NCI-H2029 treated with DMSO at 0.1 percent for 48 hours (cell line): ENCODE measurements around the gene BMPR2.
"Not testable (repeated sequence)": the region's sequence is repeated elsewhere in the genome, so short reads cannot be mapped to it uniquely, and the experiment has no call there.

Experiments used
- DNase-seq: peaks from one replicate; lab custom pipeline; 2025; lab: John Stamatoyannopoulos, UW

Gene BMPR2

GRCh38 chr2:202535290-202535689 lies 159.2 kb downstream of the BMPR2 start:
- not testable (repeated sequence) for DNase-seq

DNA sequence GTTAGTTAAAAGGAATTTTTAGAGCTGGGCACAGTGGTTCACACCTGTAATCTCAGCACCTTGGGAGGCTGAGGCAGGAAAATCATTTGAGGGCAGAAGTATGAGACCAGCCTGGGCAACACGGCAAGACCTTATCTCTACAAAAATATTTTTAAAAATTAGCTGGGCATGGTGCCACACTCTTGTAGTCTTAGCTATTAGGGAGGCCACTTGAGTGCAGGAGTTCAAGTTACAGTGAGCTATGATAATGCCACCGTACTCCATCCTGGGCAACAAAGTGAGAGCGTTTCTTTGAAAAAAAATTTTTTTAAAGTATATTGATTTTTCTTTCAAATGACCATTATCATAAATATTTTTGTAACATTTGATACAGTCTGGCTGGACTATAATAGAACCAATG lies 165.0 kb downstream of the BMPR2 start:
- peak; percentile 30 for DNase-seq

DNA sequence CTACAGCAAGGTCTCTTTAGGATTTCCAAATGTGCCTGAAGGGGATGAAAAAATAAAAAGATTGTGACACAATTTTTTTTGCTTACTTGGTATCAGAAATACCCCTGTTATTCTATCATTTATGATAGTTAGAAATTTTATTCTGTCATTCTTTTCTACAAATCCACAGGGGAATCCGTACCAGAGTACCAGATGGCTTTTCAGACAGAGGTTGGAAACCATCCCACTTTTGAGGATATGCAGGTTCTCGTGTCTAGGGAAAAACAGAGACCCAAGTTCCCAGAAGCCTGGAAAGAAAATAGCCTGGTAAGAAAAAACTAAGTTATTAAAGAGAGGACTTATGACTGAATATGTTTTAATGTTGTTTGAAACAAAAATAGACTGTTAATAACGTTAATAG lies 166.0 kb downstream of the BMPR2 start:
- DNase-seq, result no peak

DNA sequence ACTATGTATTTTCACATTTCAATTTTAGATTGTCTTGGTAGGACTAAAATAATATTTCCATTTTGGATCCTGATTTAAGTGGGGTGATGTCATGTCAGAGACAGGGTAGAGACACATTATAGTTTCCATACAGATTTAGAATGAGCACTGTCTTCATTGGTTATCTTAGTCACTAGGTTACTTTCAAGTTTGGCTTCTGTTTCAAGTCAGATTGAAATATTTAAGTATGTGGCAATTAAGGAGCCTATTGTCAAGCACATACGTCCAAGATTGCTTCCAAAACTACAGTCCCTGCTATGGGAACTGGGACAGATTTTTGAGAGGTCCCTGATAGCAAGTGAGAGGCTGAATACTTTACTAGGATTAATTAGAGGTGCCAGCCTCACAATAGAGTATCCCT lies 169.4 kb downstream of the BMPR2 start:
- DNase-seq, result no peak

DNA sequence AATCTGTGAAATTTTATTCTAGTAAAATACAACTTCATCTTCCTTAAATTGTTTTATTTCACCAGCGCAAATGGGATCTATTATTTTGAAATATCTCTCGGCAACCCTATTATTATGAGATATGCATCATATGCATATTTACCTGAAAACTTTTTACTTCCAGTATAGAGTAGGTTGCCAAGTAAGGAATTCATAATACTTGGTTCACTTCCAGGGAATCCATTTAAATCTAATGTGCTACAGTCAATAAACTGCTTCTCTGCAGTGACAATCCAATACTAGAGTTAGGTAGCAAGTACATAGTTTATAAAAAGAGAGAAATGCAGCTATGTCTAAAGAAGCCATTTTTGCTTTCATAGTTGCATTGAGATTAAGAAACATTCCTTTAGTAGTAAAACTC lies 169.8 kb downstream of the BMPR2 start:
- no peak for DNase-seq

- DNase-seq, result not testable (repeated sequence)
Observed at GRCh38 chr2:202546499-202547141, 170.5 kb downstream of the BMPR2 start.

DNA sequence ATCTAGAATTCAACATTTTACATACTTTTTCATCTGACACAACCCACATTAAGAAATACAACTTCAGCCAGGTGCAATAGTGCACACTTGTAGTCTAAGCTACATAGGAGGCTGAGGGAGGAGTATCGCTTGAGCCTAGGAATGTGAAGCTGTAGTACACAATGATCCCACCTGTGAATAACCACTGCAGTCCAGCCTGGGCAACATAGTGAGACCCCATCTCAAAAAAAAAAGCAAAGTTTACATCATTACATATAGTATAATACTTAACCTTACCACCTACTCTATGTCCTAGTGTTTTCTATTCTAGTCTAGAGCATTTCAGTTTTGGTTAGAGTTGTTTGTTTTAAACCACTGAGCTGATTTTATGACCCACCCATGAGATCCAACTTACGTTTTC lies 172.1 kb downstream of the BMPR2 start:
- no peak for DNase-seq

DNA sequence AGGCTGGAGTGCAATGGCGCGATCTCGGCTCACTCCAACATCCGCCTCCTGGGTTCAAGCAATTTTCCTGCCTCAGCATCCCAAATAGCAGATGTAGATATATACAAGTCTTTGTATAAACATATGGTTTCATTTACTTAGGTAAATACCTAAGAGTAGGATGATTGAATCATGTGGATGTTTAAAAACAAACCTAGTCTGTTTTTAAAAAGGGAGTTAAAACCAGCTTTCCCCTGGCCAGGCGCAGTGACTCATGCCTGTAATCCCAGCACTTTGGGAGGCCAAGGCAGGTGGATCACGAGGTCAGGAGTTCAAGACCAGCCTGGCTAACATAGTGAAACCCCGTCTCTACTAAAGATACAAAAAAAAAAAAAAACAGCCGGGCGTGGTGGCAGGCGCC lies 174.9 kb downstream of the BMPR2 start:
- DNase-seq, result not testable (repeated sequence)

GRCh38 chr2:202555356-202555755 lies 179.2 kb downstream of the BMPR2 start:
- no peak for DNase-seq

- no peak for DNase-seq
Observed at GRCh38 chr2:202560200-202560599, 184.1 kb downstream of the BMPR2 start.

DNA sequence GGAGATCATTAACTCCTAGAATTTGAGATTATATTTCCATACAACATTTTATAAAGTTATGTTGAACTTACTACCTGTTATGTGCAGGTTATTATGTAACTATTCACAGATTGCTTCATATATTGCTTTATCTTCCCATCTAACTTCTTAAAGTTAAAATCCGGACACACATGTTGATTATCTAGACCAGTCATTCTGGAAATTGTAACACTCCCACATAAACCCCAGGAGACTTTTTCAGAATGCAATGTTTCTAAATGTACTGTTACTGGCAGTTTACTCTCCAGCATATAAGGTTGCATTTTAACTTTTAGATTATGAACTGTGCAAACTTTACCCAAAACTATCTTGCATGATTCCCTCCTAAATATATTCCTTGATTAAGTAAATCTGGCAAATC lies 188.1 kb downstream of the BMPR2 start:
- DNase-seq, result no peak

DNA sequence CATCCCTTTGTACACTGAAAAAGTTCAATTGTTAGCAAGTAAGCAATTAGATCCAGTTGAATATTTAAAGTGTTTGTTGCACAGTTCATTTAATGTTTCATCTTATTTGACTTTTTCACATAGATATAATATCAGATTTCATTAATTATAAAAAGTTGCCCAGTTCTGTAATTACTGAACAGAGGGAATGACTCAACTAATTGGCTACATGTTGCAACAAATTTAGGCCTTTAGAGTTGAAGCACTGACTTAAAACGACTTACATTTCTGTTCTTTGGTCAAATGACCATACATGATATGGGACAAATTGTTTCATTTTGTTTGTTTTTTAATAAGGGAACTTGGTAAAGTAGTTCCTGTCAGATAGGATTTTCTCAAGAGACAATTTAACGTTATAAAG lies 190.2 kb downstream of the BMPR2 start:
- DNase-seq, result no peak

- DNase-seq, result no peak
Observed at GRCh38 chr2:202574541-202574940, 198.4 kb downstream of the BMPR2 start.

DNA sequence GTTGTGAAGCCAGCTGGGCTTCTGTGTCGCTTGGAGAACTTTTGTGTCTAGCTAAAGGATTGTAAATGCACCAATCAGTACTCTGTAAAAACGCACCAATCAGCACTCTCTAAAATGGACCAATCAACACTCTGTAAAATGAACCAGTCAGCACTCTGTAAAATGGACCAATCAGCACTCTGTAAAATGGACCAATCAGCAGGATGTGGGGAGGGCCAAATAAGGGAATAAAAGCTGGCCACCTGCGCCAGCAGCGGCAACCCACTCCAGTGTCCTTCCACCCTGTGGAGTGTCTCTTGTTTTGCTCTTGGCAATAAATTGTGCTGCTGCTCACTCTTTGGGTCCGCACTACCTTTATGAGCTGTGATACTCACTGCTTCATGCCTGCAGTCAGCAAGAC lies 199.1 kb downstream of the BMPR2 start:
- DNase-seq, result not testable (repeated sequence)

DNA sequence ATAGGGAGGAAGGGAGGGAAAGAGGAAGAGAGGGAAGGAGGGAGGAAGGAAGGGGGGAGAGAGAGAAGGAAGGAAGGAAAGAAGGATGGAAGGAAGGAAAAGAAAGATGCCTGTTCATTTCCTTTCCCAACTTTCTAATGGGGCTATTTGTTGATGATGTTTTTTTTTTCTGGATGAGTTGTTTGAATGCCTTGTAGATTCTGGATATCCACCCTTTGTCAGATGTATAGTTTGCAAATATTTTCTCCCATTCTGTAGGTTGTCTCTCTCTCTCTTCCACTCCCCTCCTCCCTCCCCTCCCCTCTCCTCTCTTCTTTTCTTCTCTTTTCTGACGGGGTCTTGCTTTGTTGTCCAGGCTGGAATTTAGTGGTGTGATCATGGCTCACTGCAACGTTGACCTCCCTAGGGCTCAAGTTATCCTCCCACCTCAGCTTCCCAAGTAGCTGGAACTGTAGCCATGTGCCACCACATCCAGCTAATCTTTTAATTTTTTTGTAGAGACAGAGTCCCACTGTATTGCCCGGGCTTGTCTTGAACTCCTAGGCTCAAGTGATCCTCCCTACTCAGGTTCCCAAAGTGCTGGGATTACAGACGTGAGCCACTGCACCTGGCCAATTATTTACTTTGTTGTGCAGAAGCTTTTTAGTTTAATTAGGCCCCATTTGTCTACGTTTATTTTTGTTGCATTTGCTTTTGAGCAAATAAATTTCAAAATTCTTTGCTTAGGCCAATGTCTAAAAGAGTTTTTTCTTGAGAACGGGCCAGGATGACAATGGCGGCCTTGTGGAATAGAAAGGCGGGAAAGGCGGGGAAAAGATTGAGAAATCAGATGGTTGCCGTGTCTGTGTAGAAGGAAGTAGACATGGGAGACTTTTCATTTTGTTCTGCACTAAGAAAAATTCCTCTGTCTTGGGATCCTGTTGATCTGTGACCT lies 201.4 kb downstream of the BMPR2 start:
- DNase-seq, result no peak

- DNase-seq, result not testable (repeated sequence)
Observed at GRCh38 chr2:202582846-202583245, 206.7 kb downstream of the BMPR2 start.

- DNase-seq, result no peak
Observed at GRCh38 chr2:202583709-202584219, 207.6 kb downstream of the BMPR2 start.

DNA sequence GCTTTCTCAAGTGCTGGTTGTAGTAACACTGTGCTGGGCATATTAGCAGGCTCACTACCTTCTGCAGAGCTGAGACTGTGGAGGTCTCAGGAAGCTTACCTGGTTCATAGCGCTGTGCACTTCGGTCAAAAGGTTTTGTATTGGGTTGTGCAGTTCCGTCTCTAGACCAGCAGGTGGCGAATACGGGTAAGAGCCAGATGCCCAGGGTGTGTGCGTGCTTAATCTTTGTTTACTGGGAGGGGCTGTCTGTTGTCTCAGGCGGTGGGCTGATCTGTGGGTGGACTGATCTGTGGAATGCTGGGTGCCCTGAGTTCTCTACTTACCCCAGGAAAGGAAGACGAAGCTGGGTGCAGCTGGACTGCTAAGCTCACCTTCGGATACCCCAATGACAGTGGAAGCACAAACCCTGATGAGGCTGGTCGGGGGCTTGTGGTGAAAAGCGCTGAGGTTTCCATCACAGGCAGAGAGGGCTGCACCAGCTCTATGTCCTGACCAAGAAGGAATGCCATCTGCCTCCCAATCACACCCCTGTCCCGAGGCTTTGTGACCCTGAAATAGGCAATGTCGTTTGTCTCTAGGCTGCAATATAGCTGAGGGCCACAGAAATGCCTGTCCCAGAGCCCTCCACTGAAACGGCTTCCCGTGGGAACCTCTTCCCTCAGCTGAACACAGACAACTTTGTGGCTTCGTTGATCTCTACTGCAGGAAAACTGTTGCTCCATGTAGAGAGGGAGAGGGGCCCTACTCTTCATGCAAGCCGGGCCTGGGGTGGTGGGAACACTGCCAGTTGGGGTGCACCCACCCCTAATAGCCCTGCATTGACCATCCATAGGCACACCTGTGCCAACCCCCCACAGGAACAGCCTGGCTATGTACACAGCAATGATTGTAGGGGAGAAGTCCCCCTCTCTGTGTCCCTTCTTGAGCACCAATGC lies 212.8 kb downstream of the BMPR2 start:
- DNase-seq, result peak; percentile 75

DNA sequence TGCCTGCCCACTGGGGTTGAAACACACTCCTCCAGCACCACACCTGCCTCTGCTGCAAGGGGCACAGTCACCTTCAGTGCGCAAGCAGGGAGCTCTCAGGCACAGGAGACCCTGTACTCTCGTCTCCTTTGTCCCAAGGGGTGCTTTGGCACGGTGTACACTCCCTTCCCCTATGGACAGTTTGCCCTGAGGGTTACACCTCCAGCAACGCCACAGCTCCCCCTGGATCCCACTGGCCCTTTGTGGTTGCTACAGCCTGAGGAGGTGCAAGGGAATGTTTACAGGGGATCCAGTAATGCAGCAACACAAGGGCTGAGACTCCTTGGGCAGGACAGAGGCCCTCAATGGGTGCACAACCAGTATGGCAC lies 213.4 kb downstream of the BMPR2 start:
- DNase-seq, result no peak

- no peak for DNase-seq
Observed at GRCh38 chr2:202592566-202592965, 216.4 kb downstream of the BMPR2 start.

DNA sequence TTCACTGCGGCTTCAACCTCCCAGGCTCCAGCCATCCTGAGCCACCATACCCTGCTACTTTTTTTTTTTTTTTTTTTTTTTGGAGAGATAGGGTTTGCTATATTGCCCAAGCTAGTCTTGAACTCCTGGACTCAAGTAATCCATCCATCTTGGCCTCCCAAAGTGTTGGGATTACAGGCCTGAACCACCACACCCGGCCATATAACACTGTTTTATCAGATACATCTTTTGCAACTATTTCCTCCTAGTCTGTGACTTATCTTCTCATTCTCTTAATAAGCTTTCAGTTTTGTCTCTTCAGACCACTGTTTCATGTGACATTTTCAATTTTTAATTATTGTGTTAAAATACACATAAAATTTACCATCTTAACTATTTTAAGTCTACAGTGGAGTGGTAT lies 223.0 kb downstream of the BMPR2 start:
- DNase-seq, result no peak

DNA sequence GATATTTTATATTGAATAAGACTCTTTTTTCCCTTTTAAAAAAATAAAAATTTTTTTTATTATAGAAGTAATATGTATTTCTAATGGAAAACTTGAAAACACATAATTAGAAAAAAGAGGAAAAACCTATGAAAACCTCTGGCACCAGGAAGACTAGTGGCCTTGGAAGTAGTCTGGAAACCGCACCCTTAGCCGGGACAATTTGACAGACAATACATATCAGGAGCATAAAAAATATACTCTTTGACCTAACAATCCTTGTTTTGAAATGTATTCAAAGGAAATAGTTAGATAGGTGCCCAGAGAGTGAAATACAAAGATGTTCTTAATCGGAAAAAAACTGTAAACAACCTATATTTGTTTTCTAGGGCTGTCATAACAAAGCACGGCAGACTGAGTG lies 223.8 kb downstream of the BMPR2 start:
- DNase-seq, result no peak
